SK-N-SH treated with all-trans-retinoic acid at 6 μM for 48 hours (cell line): ENCODE data around the gene PDSS1.

Experiments
- ATAC-seq: fragments of 200-7000 bp; cut with Tn5 transposase; 3 replicates; pipeline ENCODE4 v1.9.1; 2020; ENCODE audit warnings: mild to moderate bottlenecking, moderate library complexity
- ARNTL ChIP-seq: fragments of 450-650 bp; formaldehyde crosslinking; IDR thresholded peaks from 2 replicates; pipeline ENCODE4 v1.5.0; 2020; ENCODE audit warnings: low read depth, mild to moderate bottlenecking, moderate library complexity, borderline replicate concordance
- BACH2 ChIP-seq: fragments of 250-450 bp; sonication (Bioruptor Pico); IDR thresholded peaks from 2 replicates; pipeline ENCODE4 v1.9.0; 2021; ENCODE audit warnings: mild to moderate bottlenecking, borderline replicate concordance
- CSDC2 ChIP-seq: fragments of 250-450 bp; sonication (Bioruptor Pico); IDR thresholded peaks from 2 replicates; pipeline ENCODE4 v1.5.0; 2020; ENCODE audit warnings: mild to moderate bottlenecking, moderate library complexity
- ESRRG ChIP-seq: fragments of 250-450 bp; sonication (Bioruptor Pico); IDR thresholded peaks from 2 replicates; pipeline ENCODE4 v1.6.1; 2021; ENCODE audit warnings: mild to moderate bottlenecking
- GLIS3 ChIP-seq: fragments of 250-450 bp; sonication (Bioruptor Pico); IDR thresholded peaks from 2 replicates; pipeline ENCODE4 v1.5.0; 2020; ENCODE audit warnings: mild to moderate bottlenecking, moderate library complexity
- ISL1 ChIP-seq: fragments of 250-450 bp; sonication (Bioruptor Pico); IDR thresholded peaks from 2 replicates; pipeline ENCODE4 v2.1.2; 2022; ENCODE audit warnings: mild to moderate bottlenecking, moderate library complexity
- OSR1 ChIP-seq: fragments of 250-450 bp; sonication (Bioruptor Pico); IDR thresholded peaks from 2 replicates; pipeline ENCODE4 v1.8.0; 2022; ENCODE audit warnings: moderate library complexity, mild to moderate bottlenecking, inconsistent platforms
- PPARA ChIP-seq: fragments of 250-450 bp; sonication (Bioruptor Pico); IDR thresholded peaks from 2 replicates; pipeline ENCODE4 v1.5.0; 2020; ENCODE audit warnings: mild to moderate bottlenecking, borderline replicate concordance
- RARB ChIP-seq: fragments of 250-450 bp; sonication (Bioruptor Pico); IDR thresholded peaks from 2 replicates; pipeline ENCODE4 v1.8.0; 2021; ENCODE audit warnings: mild to moderate bottlenecking, moderate library complexity
- SNAI2 ChIP-seq: fragments of 250-450 bp; sonication (Bioruptor Pico); IDR thresholded peaks from 2 replicates; pipeline ENCODE4 v1.5.0; 2020; ENCODE audit warnings: mild to moderate bottlenecking, moderate library complexity
- TCF4 ChIP-seq: fragments of 250-450 bp; sonication (Bioruptor Pico); IDR thresholded peaks from 2 replicates; pipeline ENCODE4 v1.8.0; 2021; ENCODE audit warnings: mild to moderate bottlenecking, moderate library complexity, borderline replicate concordance
- TOX ChIP-seq: fragments of 250-450 bp; sonication (Bioruptor Pico); IDR thresholded peaks from 2 replicates; pipeline ENCODE4 v1.8.0; 2021; ENCODE audit warnings: mild to moderate bottlenecking, moderate library complexity, borderline replicate concordance
- ZC3H10 ChIP-seq: fragments of 250-450 bp; sonication (Bioruptor Pico); IDR thresholded peaks from 2 replicates; pipeline ENCODE4 v1.5.1; 2021; ENCODE audit warnings: mild to moderate bottlenecking, moderate library complexity
- ZFP3 ChIP-seq: fragments of 250-450 bp; sonication (Bioruptor Pico); IDR thresholded peaks from 2 replicates; pipeline ENCODE4 v1.5.0; 2020; ENCODE audit warnings: mild to moderate bottlenecking, moderate library complexity
- ZFP30 ChIP-seq: fragments of 450-650 bp; formaldehyde crosslinking; IDR thresholded peaks from 2 replicates; pipeline ENCODE4 v1.5.0; 2022; ENCODE audit warnings: mild to moderate bottlenecking, moderate library complexity
- ZNF565 ChIP-seq: fragments of 450-650 bp; formaldehyde crosslinking; conservative IDR thresholded peaks from 2 replicates; pipeline ENCODE4 v1.5.0; 2020; ENCODE audit warnings: low read depth, mild to moderate bottlenecking, moderate library complexity
- ZNF70 ChIP-seq: fragments of 450-650 bp; formaldehyde crosslinking; IDR thresholded peaks from 2 replicates; pipeline ENCODE4 v1.5.0; 2020; ENCODE audit warnings: mild to moderate bottlenecking, moderate library complexity
- ZNF8 ChIP-seq: fragments of 450-650 bp; formaldehyde crosslinking; IDR thresholded peaks from 2 replicates; pipeline ENCODE4 v1.5.0; 2020; ENCODE audit warnings: mild to moderate bottlenecking, moderate library complexity
- TF ChIP-seq, protein P1 (sequence below): fragments of 250-450 bp; sonication (Bioruptor Pico); IDR thresholded peaks from 2 replicates; pipeline ENCODE4 v1.5.1; 2021; ENCODE audit warnings: mild to moderate bottlenecking, moderate library complexity
- TF ChIP-seq, protein P2 (sequence below): fragments of 250-450 bp; sonication (Bioruptor Pico); IDR thresholded peaks from 2 replicates; pipeline ENCODE4 v1.5.1; 2020; ENCODE audit warnings: low read depth, mild to moderate bottlenecking, moderate library complexity
- TF ChIP-seq, protein P3 (sequence below): fragments of 250-450 bp; sonication (Bioruptor Pico); IDR thresholded peaks from 2 replicates; pipeline ENCODE4 v1.8.0; 2020; ENCODE audit warnings: mild to moderate bottlenecking, moderate library complexity, borderline replicate concordance
- TF ChIP-seq, protein P4 (sequence below): fragments of 250-450 bp; sonication (Bioruptor Pico); IDR thresholded peaks from 2 replicates; pipeline ENCODE4 v1.8.0; 2021; ENCODE audit warnings: low read depth, mild to moderate bottlenecking, moderate library complexity, borderline replicate concordance

The PDSS1 gene

DNA sequence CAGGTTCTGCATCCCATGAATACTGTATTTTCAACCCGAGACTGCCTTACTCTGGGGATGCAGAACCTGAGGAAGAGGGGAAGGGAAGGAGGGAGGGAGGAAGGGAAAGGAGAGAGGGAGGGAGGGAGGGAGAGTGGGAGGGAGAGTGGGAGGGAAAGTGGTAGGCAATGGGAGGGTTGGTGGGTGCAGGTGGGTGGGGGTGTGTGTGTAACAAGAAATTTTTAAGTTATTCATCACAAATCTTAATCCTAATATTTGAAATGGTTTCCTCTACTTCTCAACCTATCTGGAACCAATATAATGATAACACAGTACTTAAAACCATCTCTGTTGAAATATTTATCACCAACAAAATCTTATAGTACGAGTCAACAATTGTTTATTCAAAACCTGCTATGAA, 68.0 kb downstream of the PDSS1 start:
- ATAC-seq: no peak
- TF ChIP-seq RARB (no peak), SNAI2 (CRISPR knock-in tag) (no peak), GLIS3 (no peak), OSR1 (CRISPR knock-in tag) (no peak), ISL1 (CRISPR knock-in tag) (no peak), ZC3H10 (CRISPR knock-in tag) (no peak), ZFP3 (no peak), ARNTL (CRISPR knock-in tag) (no peak), BACH2 (CRISPR knock-in tag) (no peak), ESRRG (CRISPR knock-in tag) (no peak), CSDC2 (CRISPR knock-in tag) (no peak), TOX (CRISPR knock-in tag) (no peak), PPARA (CRISPR knock-in tag) (no peak)
- TF ChIP-seq, protein P1, sequence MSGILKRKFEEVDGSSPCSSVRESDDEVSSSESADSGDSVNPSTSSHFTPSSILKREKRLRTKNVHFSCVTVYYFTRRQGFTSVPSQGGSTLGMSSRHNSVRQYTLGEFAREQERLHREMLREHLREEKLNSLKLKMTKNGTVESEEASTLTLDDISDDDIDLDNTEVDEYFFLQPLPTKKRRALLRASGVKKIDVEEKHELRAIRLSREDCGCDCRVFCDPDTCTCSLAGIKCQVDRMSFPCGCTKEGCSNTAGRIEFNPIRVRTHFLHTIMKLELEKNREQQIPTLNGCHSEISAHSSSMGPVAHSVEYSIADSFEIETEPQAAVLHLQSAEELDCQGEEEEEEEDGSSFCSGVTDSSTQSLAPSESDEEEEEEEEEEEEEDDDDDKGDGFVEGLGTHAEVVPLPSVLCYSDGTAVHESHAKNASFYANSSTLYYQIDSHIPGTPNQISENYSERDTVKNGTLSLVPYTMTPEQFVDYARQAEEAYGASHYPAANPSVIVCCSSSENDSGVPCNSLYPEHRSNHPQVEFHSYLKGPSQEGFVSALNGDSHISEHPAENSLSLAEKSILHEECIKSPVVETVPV (CRISPR knock-in tag): no peak
- TF ChIP-seq, protein P2, sequence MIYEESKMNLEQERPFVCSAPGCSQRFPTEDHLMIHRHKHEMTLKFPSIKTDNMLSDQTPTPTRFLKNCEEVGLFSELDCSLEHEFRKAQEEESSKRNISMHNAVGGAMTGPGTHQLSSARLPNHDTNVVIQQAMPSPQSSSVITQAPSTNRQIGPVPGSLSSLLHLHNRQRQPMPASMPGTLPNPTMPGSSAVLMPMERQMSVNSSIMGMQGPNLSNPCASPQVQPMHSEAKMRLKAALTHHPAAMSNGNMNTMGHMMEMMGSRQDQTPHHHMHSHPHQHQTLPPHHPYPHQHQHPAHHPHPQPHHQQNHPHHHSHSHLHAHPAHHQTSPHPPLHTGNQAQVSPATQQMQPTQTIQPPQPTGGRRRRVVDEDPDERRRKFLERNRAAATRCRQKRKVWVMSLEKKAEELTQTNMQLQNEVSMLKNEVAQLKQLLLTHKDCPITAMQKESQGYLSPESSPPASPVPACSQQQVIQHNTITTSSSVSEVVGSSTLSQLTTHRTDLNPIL (CRISPR knock-in tag): no peak
- TF ChIP-seq, protein P3, sequence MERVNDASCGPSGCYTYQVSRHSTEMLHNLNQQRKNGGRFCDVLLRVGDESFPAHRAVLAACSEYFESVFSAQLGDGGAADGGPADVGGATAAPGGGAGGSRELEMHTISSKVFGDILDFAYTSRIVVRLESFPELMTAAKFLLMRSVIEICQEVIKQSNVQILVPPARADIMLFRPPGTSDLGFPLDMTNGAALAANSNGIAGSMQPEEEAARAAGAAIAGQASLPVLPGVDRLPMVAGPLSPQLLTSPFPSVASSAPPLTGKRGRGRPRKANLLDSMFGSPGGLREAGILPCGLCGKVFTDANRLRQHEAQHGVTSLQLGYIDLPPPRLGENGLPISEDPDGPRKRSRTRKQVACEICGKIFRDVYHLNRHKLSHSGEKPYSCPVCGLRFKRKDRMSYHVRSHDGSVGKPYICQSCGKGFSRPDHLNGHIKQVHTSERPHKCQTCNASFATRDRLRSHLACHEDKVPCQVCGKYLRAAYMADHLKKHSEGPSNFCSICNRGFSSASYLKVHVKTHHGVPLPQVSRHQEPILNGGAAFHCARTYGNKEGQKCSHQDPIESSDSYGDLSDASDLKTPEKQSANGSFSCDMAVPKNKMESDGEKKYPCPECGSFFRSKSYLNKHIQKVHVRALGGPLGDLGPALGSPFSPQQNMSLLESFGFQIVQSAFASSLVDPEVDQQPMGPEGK (CRISPR knock-in tag): no peak
- TF ChIP-seq, protein P4, sequence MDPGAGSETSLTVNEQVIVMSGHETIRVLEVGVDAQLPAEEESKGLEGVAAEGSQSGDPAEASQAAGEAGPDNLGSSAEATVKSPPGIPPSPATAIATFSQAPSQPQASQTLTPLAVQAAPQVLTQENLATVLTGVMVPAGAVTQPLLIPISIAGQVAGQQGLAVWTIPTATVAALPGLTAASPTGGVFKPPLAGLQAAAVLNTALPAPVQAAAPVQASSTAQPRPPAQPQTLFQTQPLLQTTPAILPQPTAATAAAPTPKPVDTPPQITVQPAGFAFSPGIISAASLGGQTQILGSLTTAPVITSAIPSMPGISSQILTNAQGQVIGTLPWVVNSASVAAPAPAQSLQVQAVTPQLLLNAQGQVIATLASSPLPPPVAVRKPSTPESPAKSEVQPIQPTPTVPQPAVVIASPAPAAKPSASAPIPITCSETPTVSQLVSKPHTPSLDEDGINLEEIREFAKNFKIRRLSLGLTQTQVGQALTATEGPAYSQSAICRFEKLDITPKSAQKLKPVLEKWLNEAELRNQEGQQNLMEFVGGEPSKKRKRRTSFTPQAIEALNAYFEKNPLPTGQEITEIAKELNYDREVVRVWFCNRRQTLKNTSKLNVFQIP (CRISPR knock-in tag): no peak

DNA sequence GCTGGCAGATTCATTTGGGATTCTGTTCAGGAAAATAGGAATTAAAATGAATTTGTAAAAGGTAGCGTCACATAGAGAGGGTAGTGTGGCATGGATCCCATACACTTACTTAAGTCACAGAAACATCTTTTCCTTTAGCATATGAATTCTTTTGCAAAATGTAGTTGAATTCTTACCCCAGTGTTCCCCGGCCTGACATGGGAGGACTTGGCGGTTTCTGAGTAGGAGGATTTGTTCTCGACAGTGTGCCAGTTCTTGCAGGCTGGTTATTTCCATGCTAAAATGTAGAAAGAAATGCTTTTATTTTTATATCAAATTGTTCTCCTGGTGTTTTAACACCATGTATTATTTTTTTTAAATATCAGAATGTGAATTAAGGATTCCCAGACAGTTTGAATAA, 72.6 kb downstream of the PDSS1 start:
- no peak for ATAC-seq
- TF ChIP-seq ZFP3: no peak
- TF ChIP-seq, protein P2 (CRISPR knock-in tag): no peak
- no peak for TF ChIP-seq ZC3H10 (CRISPR knock-in tag)
- TF ChIP-seq, protein P4 (CRISPR knock-in tag): no peak
- TF ChIP-seq ZNF565 (CRISPR knock-in tag): no peak
- TF ChIP-seq, protein P3 (CRISPR knock-in tag): no peak
- TF ChIP-seq BACH2 (CRISPR knock-in tag): no peak

DNA sequence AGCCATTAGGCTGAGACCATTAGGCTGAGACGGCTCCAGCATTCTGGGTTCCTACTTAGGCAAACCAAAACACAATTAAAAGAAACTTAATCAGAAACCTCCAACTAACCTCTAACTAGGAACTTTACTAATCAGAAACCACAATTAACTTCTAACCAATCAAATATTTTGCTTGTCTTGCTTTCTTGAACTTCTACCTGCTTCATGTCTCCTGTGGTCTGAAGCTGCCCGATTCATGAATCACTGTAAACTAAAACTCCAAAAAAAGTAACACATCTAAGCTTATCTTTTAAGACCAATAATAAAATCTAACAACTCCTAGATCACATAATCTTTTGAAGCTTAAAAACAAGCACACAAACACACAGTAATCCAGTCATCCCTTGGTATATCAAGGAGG, 76.1 kb downstream of the PDSS1 start:
- ATAC-seq: no peak
- TF ChIP-seq RARB (no peak), ISL1 (CRISPR knock-in tag) (no peak), ZNF565 (CRISPR knock-in tag) (no peak), TCF4 (CRISPR knock-in tag) (no peak), TOX (CRISPR knock-in tag) (no peak), ARNTL (CRISPR knock-in tag) (no peak), CSDC2 (CRISPR knock-in tag) (no peak), SNAI2 (CRISPR knock-in tag) (no peak), ZNF70 (no peak), ZFP3 (no peak), ZFP30 (CRISPR knock-in tag) (no peak), ZNF8 (CRISPR knock-in tag) (no peak), GLIS3 (no peak)
- TF ChIP-seq, protein P1 (CRISPR knock-in tag): no peak
- TF ChIP-seq, protein P2 (CRISPR knock-in tag): no peak
